Fibroblast of lung (primary cell): ENCODE results near the gene IL1B. TPM values are rescaled to one million over a fixed set of nuclear protein-coding genes. Genes with fewer than 3 reads are reported as not detected.
"Not testable (repeated sequence)": the region's sequence is repeated elsewhere in the genome, so short reads cannot be mapped to it uniquely, and the experiment has no call there.

ENCODE experiments used
- DNase-seq, 2 donors: peaks; one replicate each; pipeline versions ENCODE4 v3.0.0 to v3.0.0-alpha.2; 2010; ENCODE audit warnings: low read depth in 2 of 2
- H2AFZ ChIP-seq: 2 replicates; pipeline ENCODE4 v1.5.1; 2012; ENCODE audit warnings: low read length, control low read depth, inconsistent platforms
- H3K27ac ChIP-seq: 2 replicates; pipeline ENCODE4 v1.5.1; 2011; ENCODE audit warnings: low read length, control low read depth; ENCODE audit not compliant: insufficient read depth
- H3K27me3 ChIP-seq: 2 replicates; pipeline ENCODE4 v1.5.1; 2011; ENCODE audit warnings: mild to moderate bottlenecking, low read length; ENCODE audit not compliant: control insufficient read depth, insufficient read depth
- H3K36me3 ChIP-seq: 2 replicates; pipeline ENCODE4 v1.5.1; 2011; ENCODE audit warnings: low read length; ENCODE audit not compliant: control insufficient read depth, insufficient read depth
- H3K4me1 ChIP-seq: 2 replicates; pipeline ENCODE4 v1.5.1; 2011; ENCODE audit warnings: low read length; ENCODE audit not compliant: control insufficient read depth, insufficient read depth; ENCODE audit errors: extremely low read depth
- H3K4me2 ChIP-seq: 2 replicates; pipeline ENCODE4 v1.5.1; 2011; ENCODE audit warnings: low read length, control low read depth; ENCODE audit not compliant: insufficient read depth; ENCODE audit errors: extremely low read depth
- H3K4me3 ChIP-seq, 4 experiments: fragments of 200-600 bp in 1 of 4; sonication (generic) in 1 of 4; replicated peaks in 1 of 4; 2 replicates each; pipeline ENCODE4 v1.5.1; 2011 to 2016; ENCODE audit warnings: low read length in 4 of 4, low read depth in 3 of 4, mild to moderate bottlenecking in 3 of 4, control low read depth in 2 of 4, inconsistent platforms in 1 of 4, mixed read lengths in 1 of 4; ENCODE audit not compliant: insufficient read depth in 1 of 4; ENCODE audit errors: control extremely low read depth in 1 of 4
- H3K79me2 ChIP-seq: 2 replicates; pipeline ENCODE4 v1.5.1; 2012; ENCODE audit warnings: mild to moderate bottlenecking, low read length, inconsistent platforms; ENCODE audit not compliant: control insufficient read depth, insufficient read depth
- H3K9ac ChIP-seq: 2 replicates; pipeline ENCODE4 v1.5.1; 2011; ENCODE audit warnings: mild to moderate bottlenecking, low read length, control low read depth; ENCODE audit not compliant: insufficient read depth
- H3K9me3 ChIP-seq: 2 replicates; pipeline ENCODE4 v1.5.1; 2012; ENCODE audit warnings: low read depth, low read length; ENCODE audit not compliant: control insufficient read depth, insufficient read depth
- H4K20me1 ChIP-seq: 2 replicates; pipeline ENCODE4 v1.5.1; 2011; ENCODE audit warnings: low read length; ENCODE audit not compliant: control insufficient read depth, insufficient read depth; ENCODE audit errors: extremely low read depth
- EZH2 ChIP-seq: IDR thresholded peaks from 2 replicates; pipeline ENCODE4 v1.5.1; 2012; ENCODE audit warnings: low read length, control low read depth, mild to moderate bottlenecking; ENCODE audit errors: missing control alignments
- polyA plus RNA-seq, 2 donors: library from polyadenylated mRNA; depleted of rRNA in 1 of 2; stranded (reverse) in 1 of 2; unstranded in 1 of 2; fragments of >200 nt; gene quantifications; 2 replicates each; pipeline ENCODE4 v1.2.1, GENCODE V29; 2011 to 2012; ENCODE audit warnings: missing spikeins in 1 of 2
- total RNA-seq: library from RNA; depleted of rRNA; stranded (reverse); fragments of >200 nt; gene quantifications from 2 replicates; pipeline ENCODE4 v1.2.1, GENCODE V29; 2014
- TF ChIP-seq, protein P1 (sequence below), 2 donors: IDR thresholded peaks in 1 of 2; conservative IDR thresholded peaks in 1 of 2; 1 replicate in 1 of 2; 2 replicates in 1 of 2; pipeline ENCODE4 v1.5.1; 2011 to 2012; ENCODE audit warnings: low read length in 2 of 2, control low read depth in 1 of 2, inconsistent platforms in 1 of 2, low read depth in 1 of 2, mild to moderate bottlenecking in 1 of 2

Gene IL1B
- total and polyA plus RNA-seq, 2 donors (not counting 1 experiment from before 2014, with no cell fraction given): 0.23 TPM; not detected in 1

DNA sequence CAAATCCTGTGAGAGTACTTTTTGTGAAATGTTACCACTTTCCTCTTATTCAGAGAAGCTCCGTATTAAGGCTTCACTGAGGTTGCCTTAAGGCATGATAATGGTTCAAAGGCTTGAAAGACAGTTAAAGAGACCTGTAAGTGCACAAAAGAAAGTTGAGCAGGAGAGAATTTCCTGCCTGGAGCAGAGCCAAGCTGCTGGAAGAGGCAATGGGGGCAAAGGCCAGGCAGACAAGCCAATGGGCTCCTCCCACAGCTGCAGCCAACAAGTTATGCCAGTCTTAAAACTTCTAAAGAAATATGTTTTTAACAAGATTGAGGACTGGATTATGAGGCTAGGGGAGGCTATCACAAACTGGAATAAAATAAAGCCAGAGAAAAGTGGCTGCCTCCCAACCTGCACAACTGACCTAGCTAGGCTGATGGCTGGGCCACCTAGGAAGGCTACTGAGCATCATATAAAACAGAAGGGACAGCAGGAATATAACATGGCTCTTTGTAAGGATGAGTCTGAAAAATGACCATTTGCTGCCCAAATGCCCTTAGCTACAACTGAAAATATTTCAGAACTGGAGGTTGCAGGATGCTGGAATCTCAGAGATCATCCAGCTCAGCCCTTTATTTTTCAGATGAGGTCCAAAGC lies 2.1 kb downstream of the IL1B start:
- Histone ChIP-seq H3K4me2 (no peak overlapping the region), H3K4me1 (no peaks in the 10 kb centered on the region), H3K27me3 (no peaks in the 10 kb centered on the region), H3K9me3 (no peaks in the 10 kb centered on the region), H2AFZ (no peak overlapping the region), H3K27ac (no peak overlapping the region), H3K79me2 (no peaks in the 10 kb centered on the region), H4K20me1 (no peaks in the 10 kb centered on the region), H3K4me3 (no peak overlapping the region), H3K9ac (no peak overlapping the region), H3K36me3 (no peaks in the 10 kb centered on the region)
- DNase-seq: no peak
- TF ChIP-seq, protein P1, sequence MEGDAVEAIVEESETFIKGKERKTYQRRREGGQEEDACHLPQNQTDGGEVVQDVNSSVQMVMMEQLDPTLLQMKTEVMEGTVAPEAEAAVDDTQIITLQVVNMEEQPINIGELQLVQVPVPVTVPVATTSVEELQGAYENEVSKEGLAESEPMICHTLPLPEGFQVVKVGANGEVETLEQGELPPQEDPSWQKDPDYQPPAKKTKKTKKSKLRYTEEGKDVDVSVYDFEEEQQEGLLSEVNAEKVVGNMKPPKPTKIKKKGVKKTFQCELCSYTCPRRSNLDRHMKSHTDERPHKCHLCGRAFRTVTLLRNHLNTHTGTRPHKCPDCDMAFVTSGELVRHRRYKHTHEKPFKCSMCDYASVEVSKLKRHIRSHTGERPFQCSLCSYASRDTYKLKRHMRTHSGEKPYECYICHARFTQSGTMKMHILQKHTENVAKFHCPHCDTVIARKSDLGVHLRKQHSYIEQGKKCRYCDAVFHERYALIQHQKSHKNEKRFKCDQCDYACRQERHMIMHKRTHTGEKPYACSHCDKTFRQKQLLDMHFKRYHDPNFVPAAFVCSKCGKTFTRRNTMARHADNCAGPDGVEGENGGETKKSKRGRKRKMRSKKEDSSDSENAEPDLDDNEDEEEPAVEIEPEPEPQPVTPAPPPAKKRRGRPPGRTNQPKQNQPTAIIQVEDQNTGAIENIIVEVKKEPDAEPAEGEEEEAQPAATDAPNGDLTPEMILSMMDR (conservative IDR thresholded peaks at IDR 0.05 in 1 of 2, IDR thresholded peaks at IDR 0.05 in 1 of 2; ENCODE audit: low read depth in 1 of 2, low read length in 2 of 2): no peak
- no peak for TF ChIP-seq EZH2

DNA sequence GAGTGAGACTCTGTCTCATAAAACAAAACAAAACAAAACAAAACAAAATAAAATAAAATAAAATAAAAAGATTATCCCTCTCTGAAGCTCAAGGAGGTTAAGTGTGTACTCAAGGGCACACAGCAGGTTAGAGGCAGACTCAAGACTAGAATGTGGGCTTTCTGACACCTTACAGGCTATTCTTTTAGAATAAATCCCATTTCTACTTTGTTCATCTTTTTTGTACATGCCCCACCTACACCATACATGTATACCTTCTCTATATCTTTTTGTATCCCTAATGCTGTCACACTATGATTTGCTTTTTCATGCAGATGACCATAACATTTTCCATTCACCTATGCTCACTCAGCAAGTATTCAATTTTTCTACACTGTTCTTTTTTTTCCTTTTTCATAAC lies 2.6 kb downstream of the IL1B start:
- no peaks in the 10 kb centered on the region for H3K27me3 ChIP-seq
- H3K4me2 ChIP-seq: no peak overlapping the region
- TF ChIP-seq EZH2: no peak
- TF ChIP-seq, protein P1 (conservative IDR thresholded peaks at IDR 0.05 in 1 of 2, IDR thresholded peaks at IDR 0.05 in 1 of 2; ENCODE audit: low read depth in 1 of 2, low read length in 2 of 2): no peak
- no peak overlapping the region for H3K27ac ChIP-seq
- no peaks in the 10 kb centered on the region for H4K20me1 ChIP-seq
- H3K79me2 ChIP-seq: no peaks in the 10 kb centered on the region
- no peaks in the 10 kb centered on the region for H3K9me3 ChIP-seq
- no peak overlapping the region for H2AFZ ChIP-seq
- no peak overlapping the region for H3K4me3 ChIP-seq
- no peak overlapping the region for H3K9ac ChIP-seq
- no peak for DNase-seq
- H3K4me1 ChIP-seq: no peaks in the 10 kb centered on the region
- H3K36me3 ChIP-seq: no peaks in the 10 kb centered on the region

DNA sequence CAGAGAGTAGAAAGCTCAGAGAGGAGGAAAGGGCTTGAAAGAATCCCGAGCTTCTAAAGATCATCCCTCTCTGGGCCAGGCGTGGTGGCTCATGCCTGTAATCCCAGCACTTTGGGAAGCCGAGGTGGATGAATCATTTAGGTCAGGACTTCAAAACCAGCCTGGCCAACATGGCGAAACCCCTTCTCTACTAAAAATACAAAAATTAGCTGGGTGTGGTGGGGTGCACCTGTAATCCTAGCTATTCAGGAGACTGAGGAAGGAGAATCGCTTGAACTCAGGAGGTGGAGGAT lies 3.0 kb downstream of the IL1B start:
- H3K4me2 ChIP-seq: not testable (repeated sequence)

More for the DNA sequence above, 3.0 kb downstream of the IL1B start:
- H3K9ac ChIP-seq, H3K9me3 ChIP-seq, H4K20me1 ChIP-seq, H3K27me3 ChIP-seq, H2AFZ ChIP-seq, H3K4me1 ChIP-seq, H3K4me3 ChIP-seq, H3K79me2 ChIP-seq, H3K27ac ChIP-seq, DNase-seq, H3K36me3 ChIP-seq: not testable (repeated sequence)
